HepG2 (cell line): ENCODE results near the gene MUCL3. TPM values are rescaled to one million over a fixed set of nuclear protein-coding genes. Genes with fewer than 3 reads are reported as not detected.

Source experiments
- FOXJ3 ChIP-seq: sonication (generic); formaldehyde crosslinking; IDR thresholded peaks from 2 replicates; pipeline ENCODE4 v1.4.0; 2020; ENCODE audit warnings: missing genetic modification reagents, mild to moderate bottlenecking, borderline replicate concordance
- HNF1B ChIP-seq: sonication (generic); formaldehyde crosslinking; IDR thresholded peaks from 2 replicates; pipeline ENCODE4 v1.5.1; 2020; ENCODE audit warnings: mild to moderate bottlenecking, moderate library complexity, missing genetic modification reagents
- TFDP2 ChIP-seq: sonication (generic); formaldehyde crosslinking; IDR thresholded peaks from 2 replicates; pipeline ENCODE4 v1.4.0; 2020; ENCODE audit warnings: missing genetic modification reagents
- USF2 ChIP-seq, 2 experiments: sonication (generic) in 1 of 2; formaldehyde crosslinking in 1 of 2; IDR thresholded peaks; 2 replicates each; pipeline versions ENCODE4 v1.5.1 to v1.6.1; 2011 to 2020; ENCODE audit warnings: borderline replicate concordance in 1 of 2, low read depth in 1 of 2, low read length in 1 of 2, mild to moderate bottlenecking in 1 of 2, missing genetic modification reagents in 1 of 2, moderate library complexity in 1 of 2
- ZGPAT ChIP-seq: IDR thresholded peaks from 2 replicates; pipeline ENCODE4 v1.6.1; 2016; ENCODE audit warnings: mild to moderate bottlenecking
- ZNF431 ChIP-seq: sonication (generic); formaldehyde crosslinking; IDR thresholded peaks from 2 replicates; pipeline ENCODE4 v1.9.0; 2022; ENCODE audit warnings: missing genetic modification reagents, low read depth, mild to moderate bottlenecking, borderline replicate concordance
- polyA plus RNA-seq, 8 experiments: library from polyadenylated mRNA; depleted of rRNA in 3 of 8; stranded (reverse) in 7 of 8; unstranded in 1 of 8; fragments of >200 nt; fragmentation: Illumina TruSeq in 4 of 8; extraction: Trizol in 4 of 8; gene quantifications; 2 replicates each; pipeline versions ENCODE4 v1.2.1 to v1.2.3, GENCODE V29; 2011 to 2016; ENCODE audit warnings: low read depth in 4 of 8, missing spikeins in 1 of 8, mixed read lengths in 1 of 8; ENCODE audit not compliant: insufficient read depth in 1 of 8
- total RNA-seq, 5 experiments: library from RNA; depleted of rRNA; stranded (reverse); fragments of >200 nt; fragmentation: Illumina TruSeq; extraction: Trizol; gene quantifications; 2 replicates each; pipeline ENCODE4 v1.2.3, GENCODE V29; 2016; ENCODE audit warnings: low read depth in 1 of 5
- TF ChIP-seq, protein P1 (sequence below): IDR thresholded peaks from 2 replicates; pipeline ENCODE4 v1.6.1; 2018; ENCODE audit warnings: missing genetic modification reagents, mild to moderate bottlenecking, missing compliant biosample characterization

The MUCL3 gene
- total and polyA plus RNA-seq, 2 of the 13 experiments (the other 11 are each of a cell fraction or from before 2014, with no cell fraction given): not detected

DNA sequence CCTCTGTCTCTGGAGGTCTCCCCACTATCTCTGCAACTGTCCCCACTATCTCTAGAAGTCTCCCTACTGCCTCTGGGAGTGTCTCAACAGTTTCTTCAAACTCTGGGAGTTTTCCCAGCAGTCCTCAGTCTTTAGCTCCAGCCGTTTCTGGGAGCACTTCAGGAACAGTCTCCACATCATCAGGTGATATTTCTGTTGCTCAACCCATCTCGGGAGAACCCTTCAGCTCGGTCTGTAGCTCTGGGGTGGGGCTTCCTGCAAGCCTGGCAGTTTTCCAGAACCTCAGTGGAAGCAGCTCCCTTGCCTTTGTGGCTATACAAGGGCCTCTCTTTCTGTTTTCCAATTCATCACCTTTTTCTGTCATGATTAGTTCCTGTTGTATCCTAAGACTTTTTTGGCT lies 5.8 kb upstream of the MUCL3 start (continued):
- TF ChIP-seq ZGPAT: no peak
- no peak for TF ChIP-seq USF2 (IDR thresholded peaks at IDR 0.05; ENCODE audit: low read depth, low read length)
- TF ChIP-seq USF2 (CRISPR knock-in tag; IDR thresholded peaks at IDR 0.05; ENCODE audit: borderline replicate concordance): no peak
- TF ChIP-seq TFDP2 (CRISPR knock-in tag): no peak
- no peak for TF ChIP-seq FOXJ3 (CRISPR knock-in tag)
- TF ChIP-seq HNF1B (CRISPR knock-in tag): no peak
- no peak for TF ChIP-seq ZNF431 (CRISPR knock-in tag)
- TF ChIP-seq, protein P1, sequence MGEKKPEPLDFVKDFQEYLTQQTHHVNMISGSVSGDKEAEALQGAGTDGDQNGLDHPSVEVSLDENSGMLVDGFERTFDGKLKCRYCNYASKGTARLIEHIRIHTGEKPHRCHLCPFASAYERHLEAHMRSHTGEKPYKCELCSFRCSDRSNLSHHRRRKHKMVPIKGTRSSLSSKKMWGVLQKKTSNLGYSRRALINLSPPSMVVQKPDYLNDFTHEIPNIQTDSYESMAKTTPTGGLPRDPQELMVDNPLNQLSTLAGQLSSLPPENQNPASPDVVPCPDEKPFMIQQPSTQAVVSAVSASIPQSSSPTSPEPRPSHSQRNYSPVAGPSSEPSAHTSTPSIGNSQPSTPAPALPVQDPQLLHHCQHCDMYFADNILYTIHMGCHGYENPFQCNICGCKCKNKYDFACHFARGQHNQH (CRISPR knock-in tag): no peak
